Left renal pelvis (tissue), 4 donors: ENCODE measurements around the gene LMO1. TPM values are rescaled to one million over a fixed set of nuclear protein-coding genes. Genes with fewer than 3 reads are reported as not detected.

Experiments
- DNase-seq, 4 donors: peaks; one replicate each; pipeline ENCODE4 v3.0.0-alpha.2; 2013; ENCODE audit warnings: low read depth in 4 of 4, low spot score in 3 of 4
- polyA plus RNA-seq, 4 donors: library from polyadenylated mRNA; unstranded; fragments of 120-200 nt; gene quantifications; one replicate each; pipeline ENCODE4 v1.2.1, GENCODE V29; 2013; ENCODE audit not compliant: insufficient read length in 4 of 4

LMO1 gene
- polyA plus RNA-seq, 4 donors, result 0.16 to 0.84 (median 0.53) TPM

GRCh38 chr11:8288824-8289491 is 25.3 kb upstream of the LMO1 start:
- no peak for DNase-seq

DNA sequence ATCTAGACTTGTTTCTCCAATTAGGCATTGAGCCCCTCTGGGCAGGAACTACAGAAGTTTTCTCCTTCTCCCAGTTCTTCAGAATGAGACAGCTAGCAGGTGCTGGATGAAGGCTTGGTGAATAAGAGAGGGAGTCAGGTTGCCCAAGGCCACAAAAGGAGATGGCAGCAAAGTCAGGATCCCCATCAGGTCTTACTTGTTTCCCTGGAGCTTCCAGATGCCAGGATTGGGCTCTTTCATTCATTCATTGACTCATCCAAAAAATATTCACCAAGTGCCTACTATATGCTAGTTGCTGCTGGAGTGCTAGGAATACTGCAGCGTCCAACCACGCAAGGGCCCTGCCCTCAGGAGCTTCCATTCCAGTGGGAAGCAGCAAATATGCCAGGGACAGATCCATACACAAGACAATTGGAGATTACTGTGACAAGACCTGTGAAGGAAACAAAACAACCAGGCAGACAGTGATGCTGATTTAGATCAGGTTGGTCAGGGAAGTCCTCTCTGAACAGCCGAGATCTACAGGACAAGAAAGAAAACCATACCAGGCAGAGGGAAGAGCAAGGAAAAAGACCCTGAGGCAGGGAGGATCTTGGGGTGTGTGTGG is 24.6 kb upstream of the LMO1 start:
- no peak for DNase-seq

- DNase-seq, result no peak
Observed at GRCh38 chr11:8287703-8288102, 24.0 kb upstream of the LMO1 start.

DNA sequence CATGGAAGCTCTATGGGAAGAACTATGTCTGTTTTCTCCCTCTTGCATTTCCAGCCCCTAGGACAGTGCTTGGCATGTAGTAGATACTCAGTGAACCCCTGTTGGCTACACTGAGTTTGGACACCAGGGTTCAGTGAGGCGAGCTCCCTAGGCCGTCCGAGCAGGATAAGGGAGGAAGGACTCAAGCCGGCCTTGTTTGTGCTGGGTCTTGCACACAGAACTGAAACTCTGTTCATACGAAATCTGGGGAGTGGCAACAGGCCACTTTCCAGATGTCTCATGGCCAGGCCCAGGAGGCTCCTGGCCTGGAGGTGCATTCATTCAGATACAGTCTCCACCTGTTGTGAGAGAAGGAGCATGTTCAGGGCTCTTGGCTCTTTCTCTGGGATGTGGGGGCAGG is 23.6 kb upstream of the LMO1 start:
- no peak for DNase-seq

- no peak for DNase-seq
Observed at GRCh38 chr11:8286886-8287285, 23.2 kb upstream of the LMO1 start.

DNA sequence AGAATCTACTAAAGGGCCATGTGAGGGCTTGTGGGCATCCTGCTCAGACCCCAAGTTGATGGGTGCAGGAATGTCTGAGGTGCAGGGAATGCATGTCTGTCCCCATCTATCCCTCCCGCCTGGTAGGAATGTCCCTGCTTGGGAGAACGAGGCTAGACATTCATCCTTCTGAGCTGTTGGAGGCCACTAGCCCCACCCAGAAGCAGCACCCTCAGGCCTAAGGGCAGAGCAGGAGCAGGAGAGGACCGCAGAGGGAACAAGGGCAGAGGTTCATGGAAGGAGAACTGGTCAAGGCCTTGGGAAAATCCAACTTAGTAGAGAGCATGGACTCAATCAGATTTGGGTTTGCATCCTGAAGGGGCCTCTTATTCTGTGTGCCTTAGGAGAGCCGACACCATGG is 22.1 kb upstream of the LMO1 start:
- DNase-seq, result no peak

GRCh38 chr11:8285228-8285627 is 21.6 kb upstream of the LMO1 start:
- no peak for DNase-seq

DNA sequence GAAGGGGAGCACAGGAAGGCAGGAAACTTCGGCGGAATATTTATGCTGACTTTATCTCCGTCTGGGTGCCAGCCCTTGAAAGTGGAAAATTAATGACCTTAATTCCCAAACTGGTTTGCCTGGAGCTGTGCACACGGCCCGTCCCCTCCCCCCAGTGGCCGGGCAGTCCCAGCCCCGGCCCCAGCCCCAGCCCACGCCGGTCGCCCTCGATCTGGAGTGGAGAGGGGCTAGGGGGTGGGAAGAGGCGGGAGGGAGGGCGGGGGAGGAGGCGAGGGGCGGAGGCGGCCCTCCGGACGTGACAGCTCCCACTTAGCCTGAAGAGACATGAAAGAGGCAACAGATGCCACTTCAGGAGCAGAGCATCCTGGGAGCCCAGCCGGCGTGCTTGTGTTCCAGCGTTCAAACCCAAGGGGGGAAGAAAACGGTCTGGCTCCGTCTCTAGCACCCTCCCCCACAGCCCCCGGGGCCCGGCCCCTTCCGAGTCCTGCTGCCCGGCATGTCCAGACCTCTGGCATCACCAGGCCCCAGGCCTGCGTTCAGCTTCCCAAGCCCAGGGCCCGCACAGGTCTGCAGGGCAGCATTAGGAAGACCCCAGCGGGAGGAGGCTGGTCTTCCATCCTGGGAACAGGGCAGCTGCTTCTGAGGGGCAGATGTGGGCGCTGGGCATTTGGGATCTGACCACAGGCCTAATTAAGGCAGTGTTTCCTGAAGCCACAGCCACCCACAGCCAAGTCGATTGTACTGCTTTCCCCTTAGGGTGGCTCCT is 20.0 kb upstream of the LMO1 start:
- no peak for DNase-seq

DNA sequence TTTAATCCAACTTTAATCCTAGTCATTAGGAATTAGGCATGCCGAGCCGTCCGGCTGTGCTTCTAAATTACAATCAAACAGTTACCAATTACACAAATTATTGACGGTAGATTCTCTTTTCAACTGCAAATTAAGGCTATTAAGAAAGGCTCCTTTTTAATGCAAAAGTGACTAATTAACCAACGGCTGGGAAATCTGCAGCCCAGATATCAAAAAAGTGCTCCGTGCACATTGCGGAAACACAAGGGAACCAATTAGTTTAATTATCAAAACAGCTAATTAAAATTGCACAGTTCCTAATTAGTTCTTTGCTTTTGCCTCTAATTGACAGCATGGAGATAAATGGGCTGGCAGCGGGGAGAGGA is 19.4 kb upstream of the LMO1 start:
- DNase-seq, result no peak

DNA sequence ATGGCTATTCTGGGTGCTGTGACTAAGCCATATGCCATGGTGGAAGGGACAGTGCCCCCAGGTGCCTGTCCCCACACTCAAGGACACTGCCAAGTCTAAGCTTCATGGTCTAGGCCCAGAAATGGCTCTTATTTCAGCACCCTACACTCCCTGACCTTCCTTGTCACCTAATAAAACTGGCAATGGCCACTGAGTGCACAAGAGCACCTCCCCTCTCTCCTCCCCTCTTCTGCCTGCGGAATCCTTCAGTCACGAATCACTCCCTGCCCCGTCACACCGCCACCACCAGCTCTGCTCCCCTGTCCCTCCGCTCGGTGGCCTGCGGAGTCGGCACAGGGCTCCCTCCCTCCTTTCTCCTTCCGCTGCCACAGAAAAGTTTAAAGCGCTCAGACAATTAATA is 19.0 kb upstream of the LMO1 start:
- no peak for DNase-seq

DNA sequence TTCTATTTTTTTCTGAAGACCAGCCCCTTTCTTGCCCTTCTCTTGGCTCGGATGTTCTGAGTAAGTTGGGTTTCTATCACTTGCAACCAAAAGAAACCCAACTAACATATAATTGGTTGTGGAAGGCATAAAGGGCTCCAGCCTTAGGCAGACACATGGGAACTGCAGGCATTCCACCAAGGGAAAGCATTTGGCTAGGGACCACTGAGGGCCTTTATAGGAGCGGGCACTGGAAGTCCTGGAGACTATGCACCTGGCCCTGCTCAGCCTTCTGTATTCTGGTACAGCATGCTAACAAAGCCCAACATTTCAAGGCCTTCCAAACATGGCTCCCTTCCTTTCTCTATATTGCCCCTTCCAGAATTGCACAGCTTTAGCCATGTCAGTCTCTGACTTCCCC is 17.6 kb upstream of the LMO1 start:
- DNase-seq, result no peak

DNA sequence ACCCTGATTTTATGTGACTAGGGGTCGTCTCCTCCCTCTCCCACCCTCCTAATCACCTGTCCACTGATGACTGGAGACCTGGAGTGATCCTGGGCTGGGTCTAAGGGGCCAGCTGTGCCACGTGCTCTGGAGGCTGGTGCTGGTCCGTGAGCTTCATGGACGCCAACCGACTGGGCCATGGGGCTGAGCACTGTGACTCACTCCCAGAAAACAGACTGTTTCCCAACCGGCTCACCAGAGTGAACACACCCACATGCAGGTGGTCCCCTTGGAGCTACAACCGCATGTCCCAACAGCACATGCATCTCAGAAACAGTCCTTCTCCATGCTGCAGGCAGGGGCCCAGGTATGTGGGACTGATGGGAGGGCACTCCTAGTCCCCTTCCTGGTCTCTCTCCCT is 14.0 kb upstream of the LMO1 start:
- no peak for DNase-seq

- DNase-seq, result no peak
Observed at GRCh38 chr11:8276528-8276927, 12.8 kb upstream of the LMO1 start.

DNA sequence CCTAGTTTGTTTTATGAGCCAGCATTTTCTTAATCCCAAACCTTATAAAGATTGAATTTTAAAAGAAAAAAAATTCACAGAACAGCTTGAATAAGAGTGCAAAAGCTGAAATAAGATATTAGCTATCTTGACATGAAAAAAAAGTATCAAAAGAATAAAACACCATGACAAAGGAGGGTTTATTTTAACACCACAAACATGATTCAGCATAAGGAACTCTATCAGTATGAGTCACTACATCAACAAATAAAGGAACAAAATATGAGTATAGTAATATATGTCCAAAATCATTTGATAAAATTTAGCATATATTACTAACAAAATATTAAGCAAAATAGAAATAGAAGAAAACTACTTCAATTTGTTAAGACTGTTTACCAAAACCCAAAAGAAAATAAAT is 9.6 kb upstream of the LMO1 start:
- no peak for DNase-seq

GRCh38 chr11:8271106-8271886 is 7.6 kb upstream of the LMO1 start:
- no peak for DNase-seq

- no peak for DNase-seq
Observed at GRCh38 chr11:8269636-8270035, 6.0 kb upstream of the LMO1 start.

DNA sequence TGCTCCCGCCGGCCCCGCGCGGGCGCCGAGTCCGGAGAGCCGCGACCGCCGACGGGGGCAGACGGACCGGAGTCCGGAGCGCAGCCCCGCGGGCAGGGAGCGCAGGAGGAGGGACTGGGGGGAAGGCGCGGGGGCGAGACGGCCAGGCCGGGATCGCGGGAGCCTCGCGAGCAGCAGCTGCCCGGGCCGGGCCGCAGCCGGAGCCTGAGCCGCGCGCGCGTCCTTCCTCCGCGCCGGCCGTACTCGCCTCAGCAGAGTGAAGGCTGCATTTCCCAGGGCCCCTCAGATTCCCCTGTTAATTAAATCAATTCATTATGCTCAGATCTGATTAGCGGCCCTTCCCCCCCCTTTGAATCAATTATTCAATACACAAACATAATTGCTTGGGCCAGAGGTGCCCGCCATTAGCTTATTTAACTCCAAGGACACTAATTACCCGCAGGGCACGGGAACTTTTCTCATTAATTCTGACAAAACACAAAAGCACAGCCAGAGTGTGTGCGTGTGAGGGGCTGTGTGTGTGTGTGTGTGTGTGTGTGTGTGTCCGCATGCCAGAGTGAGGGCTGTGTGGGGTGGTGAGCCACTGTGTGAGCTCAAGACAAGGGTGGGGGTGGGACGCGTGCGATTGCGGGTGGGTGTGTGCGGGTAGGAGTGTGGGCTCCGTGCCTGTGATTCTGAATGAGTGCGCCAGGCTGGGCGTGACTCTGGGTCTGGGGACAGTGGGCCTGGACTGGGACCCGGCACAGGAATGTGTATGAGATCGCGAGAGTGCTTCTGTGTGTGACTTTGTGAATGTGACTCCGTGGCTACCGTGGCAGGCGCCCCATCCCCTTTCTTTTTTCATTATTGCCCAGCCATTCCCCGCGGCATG is 5.1 kb upstream of the LMO1 start:
- DNase-seq, result no peak

DNA sequence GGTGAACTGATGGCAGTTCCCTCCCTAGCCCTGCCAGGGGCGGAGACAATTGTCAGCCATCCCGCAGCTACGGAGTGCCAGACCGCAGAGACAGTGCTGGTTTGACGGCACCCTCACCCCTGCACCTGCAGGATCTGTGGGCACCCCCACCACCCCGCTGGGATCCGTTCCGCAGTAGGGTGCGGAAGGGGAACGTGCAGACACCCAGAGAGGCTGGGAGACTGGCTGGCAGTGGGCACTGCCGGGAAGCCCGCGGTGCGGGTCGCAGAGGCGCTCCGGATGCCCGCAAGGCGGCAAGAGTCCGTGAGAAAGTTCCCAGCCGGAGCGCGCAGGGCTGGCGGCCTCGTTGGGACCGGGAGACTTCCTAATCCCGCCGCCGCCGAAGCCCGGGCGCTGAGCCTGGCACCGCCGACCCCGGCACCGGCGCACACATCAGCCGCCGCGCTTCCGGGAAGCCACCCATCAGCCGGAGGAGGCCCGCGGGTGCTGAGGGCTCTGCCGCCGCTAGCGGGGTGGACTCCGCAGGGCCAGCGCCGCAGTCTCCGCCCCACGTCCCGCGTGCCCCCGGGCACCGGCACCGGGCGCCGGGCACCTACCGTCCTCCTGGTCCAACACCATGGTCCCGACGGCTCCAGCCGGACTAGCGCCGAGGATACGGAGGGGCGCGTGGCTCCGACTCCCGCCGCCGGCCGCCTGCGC is 4.3 kb upstream of the LMO1 start:
- DNase-seq, result no peak

GRCh38 chr11:8267280-8267679 is 3.6 kb upstream of the LMO1 start:
- no peak for DNase-seq
